ENCODE results near the gene ZNF407.

DNA sequence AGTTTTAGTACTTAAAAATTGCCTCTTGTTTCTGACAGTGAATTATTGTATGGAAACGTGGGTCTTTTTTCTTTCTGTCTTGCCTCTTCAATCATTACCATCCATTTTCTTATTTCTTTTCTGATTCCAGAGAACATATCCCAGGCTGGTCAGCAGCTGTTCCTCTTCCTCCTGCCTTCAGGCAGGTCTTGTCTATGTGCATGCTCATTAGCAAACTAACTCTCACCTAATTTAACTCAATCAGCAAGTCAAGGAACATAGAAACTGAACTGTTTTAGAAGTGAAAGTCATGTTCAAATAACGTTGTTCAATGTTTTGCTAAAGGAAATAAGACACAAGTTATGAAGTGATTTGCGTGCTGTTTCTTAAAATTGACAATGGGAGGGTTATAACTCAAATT, 369.8 kb downstream of the ZNF407 start:
- TF ChIP-seq, protein P1, sequence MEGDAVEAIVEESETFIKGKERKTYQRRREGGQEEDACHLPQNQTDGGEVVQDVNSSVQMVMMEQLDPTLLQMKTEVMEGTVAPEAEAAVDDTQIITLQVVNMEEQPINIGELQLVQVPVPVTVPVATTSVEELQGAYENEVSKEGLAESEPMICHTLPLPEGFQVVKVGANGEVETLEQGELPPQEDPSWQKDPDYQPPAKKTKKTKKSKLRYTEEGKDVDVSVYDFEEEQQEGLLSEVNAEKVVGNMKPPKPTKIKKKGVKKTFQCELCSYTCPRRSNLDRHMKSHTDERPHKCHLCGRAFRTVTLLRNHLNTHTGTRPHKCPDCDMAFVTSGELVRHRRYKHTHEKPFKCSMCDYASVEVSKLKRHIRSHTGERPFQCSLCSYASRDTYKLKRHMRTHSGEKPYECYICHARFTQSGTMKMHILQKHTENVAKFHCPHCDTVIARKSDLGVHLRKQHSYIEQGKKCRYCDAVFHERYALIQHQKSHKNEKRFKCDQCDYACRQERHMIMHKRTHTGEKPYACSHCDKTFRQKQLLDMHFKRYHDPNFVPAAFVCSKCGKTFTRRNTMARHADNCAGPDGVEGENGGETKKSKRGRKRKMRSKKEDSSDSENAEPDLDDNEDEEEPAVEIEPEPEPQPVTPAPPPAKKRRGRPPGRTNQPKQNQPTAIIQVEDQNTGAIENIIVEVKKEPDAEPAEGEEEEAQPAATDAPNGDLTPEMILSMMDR (IDR thresholded peaks at IDR 0.05; ENCODE audit: low read length): no peak
- TF ChIP-seq EZH2phosphoT487 (IDR thresholded peaks at IDR 0.05; ENCODE audit: low read length) (no peak), EZH2 (optimal IDR thresholded peaks at IDR 0.05; ENCODE audit: low read depth, low read length) (no peak)

Measured in MM.1S (cell line).